ENCODE results near the gene ARL15. TPM values are rescaled to one million over a fixed set of nuclear protein-coding genes. Genes with fewer than 3 reads are reported as not detected.

Gene ARL15
- total RNA-seq, 1 donor from 2014 or later = 13.2 TPM

- DNase-seq (ENCODE audit: low read depth) = no peak
These were observed 21.7 kb downstream of the ARL15 start for GRCh38 chr5:54288568-54289217.

- DNase-seq (ENCODE audit: low read depth) = no peak
These were observed 24.7 kb downstream of the ARL15 start for GRCh38 chr5:54285686-54286085.

GRCh38 chr5:54284586-54284985 is 25.8 kb downstream of the ARL15 start:
- no peak for DNase-seq (ENCODE audit: low read depth)

- no peak for DNase-seq (ENCODE audit: low read depth)
These were observed 27.5 kb downstream of the ARL15 start for GRCh38 chr5:54282876-54283275.

GRCh38 chr5:54281960-54282692 is 28.2 kb downstream of the ARL15 start:
- no peak for DNase-seq (ENCODE audit: low read depth)

- DNase-seq (ENCODE audit: low read depth) = no peak
These were observed 30.4 kb downstream of the ARL15 start for GRCh38 chr5:54279960-54280359.

- DNase-seq (ENCODE audit: low read depth) = no peak
These were observed 31.2 kb downstream of the ARL15 start for GRCh38 chr5:54278979-54279717.

GRCh38 chr5:54278036-54278830 is 32.1 kb downstream of the ARL15 start:
- no peak for DNase-seq (ENCODE audit: low read depth)

GRCh38 chr5:54276048-54276447 is 34.3 kb downstream of the ARL15 start:
- no peak for DNase-seq (ENCODE audit: low read depth)

GRCh38 chr5:54275361-54275760 is 35.0 kb downstream of the ARL15 start:
- no peak for DNase-seq (ENCODE audit: low read depth)

GRCh38 chr5:54274944-54275343 is 35.4 kb downstream of the ARL15 start:
- DNase-seq (ENCODE audit: low read depth) = no peak

- no peak for DNase-seq (ENCODE audit: low read depth)
These were observed 36.7 kb downstream of the ARL15 start for GRCh38 chr5:54273715-54274114.

GRCh38 chr5:54272746-54273145 is 37.6 kb downstream of the ARL15 start:
- no peak for DNase-seq (ENCODE audit: low read depth)

GRCh38 chr5:54270326-54270725 is 40.0 kb downstream of the ARL15 start:
- no peak for DNase-seq (ENCODE audit: low read depth)

- no peak for DNase-seq (ENCODE audit: low read depth)
These were observed 45.8 kb downstream of the ARL15 start for GRCh38 chr5:54264574-54264973.

- no peak for DNase-seq (ENCODE audit: low read depth)
These were observed 46.9 kb downstream of the ARL15 start for GRCh38 chr5:54263447-54263846.

GRCh38 chr5:54261596-54261995 is 48.8 kb downstream of the ARL15 start:
- DNase-seq (ENCODE audit: low read depth) = no peak

GRCh38 chr5:54259981-54260380 is 50.4 kb downstream of the ARL15 start:
- DNase-seq (ENCODE audit: low read depth) = no peak

- no peak for DNase-seq (ENCODE audit: low read depth)
These were observed 51.3 kb downstream of the ARL15 start for GRCh38 chr5:54259090-54259489.

- no peak for DNase-seq (ENCODE audit: low read depth)
These were observed 52.8 kb downstream of the ARL15 start for GRCh38 chr5:54257366-54258118.

Measured in myocyte (in vitro differentiated cells).